H1 (cell line): Measurements from ENCODE around the gene THRB. TPM values are rescaled to one million over a fixed set of nuclear protein-coding genes. Genes with fewer than 3 reads are reported as not detected.

Experiments used
- CTCF ChIA-PET: fragments of 300-600 bp; sonication (Branson Sonifier 250); formaldehyde crosslinking; loops from one replicate; lab custom pipeline; 2021; ENCODE audit not compliant: partially characterized antibody; lab: Charles Lee
- POLR2A ChIA-PET: fragments of 300-600 bp; sonication (Branson Sonifier 250); formaldehyde crosslinking; loops from one replicate; lab custom pipeline; 2021; ENCODE audit warnings: inconsistent platforms; ENCODE audit not compliant: partially characterized antibody; lab: Charles Lee
- DNase-seq, 2 experiments: peaks; one replicate each; pipeline versions ENCODE4 v3.0.0 to v3.0.0-alpha.2; 2010 to 2022; ENCODE audit warnings: low spot score in 2 of 2, low read depth in 1 of 2, mixed read lengths in 1 of 2
- FAIRE-seq: peaks from 2 replicates; lab custom pipeline; 2011; peaks lifted over from hg19 to GRCh38; lab: Jason Lieb, UNC
- H2AFZ ChIP-seq: 2 replicates; pipeline ENCODE4 v1.8.1; 2012; ENCODE audit warnings: low read length, inconsistent platforms
- H2AK5ac ChIP-seq: 2 replicates; pipeline ENCODE4 v1.6.1; 2013; ENCODE audit warnings: low read depth, low read length
- H2BK120ac ChIP-seq: replicated peaks from 2 replicates; pipeline ENCODE3; 2013; ENCODE audit warnings: low read depth, low read length, inconsistent platforms
- H2BK12ac ChIP-seq: 2 replicates; pipeline ENCODE4 v1.6.1; 2013; ENCODE audit warnings: low read depth, low read length
- H2BK15ac ChIP-seq: 2 replicates; pipeline ENCODE4 v1.6.1; 2013; ENCODE audit warnings: low read length
- H2BK20ac ChIP-seq: 2 replicates; pipeline ENCODE4 v1.6.1; 2013; ENCODE audit warnings: low read length
- H2BK5ac ChIP-seq: 2 replicates; pipeline ENCODE4 v1.6.1; 2013; ENCODE audit warnings: low read depth, low read length
- H3K14ac ChIP-seq: 2 replicates; pipeline ENCODE4 v1.6.1; 2013; ENCODE audit warnings: inconsistent platforms; ENCODE audit not compliant: insufficient read length
- H3K18ac ChIP-seq: 2 replicates; pipeline ENCODE4 v1.6.1; 2013; ENCODE audit warnings: low read length; ENCODE audit errors: extremely low read depth
- H3K23ac ChIP-seq: 2 replicates; pipeline ENCODE4 v1.6.1; 2013; ENCODE audit warnings: inconsistent platforms; ENCODE audit not compliant: insufficient read length
- H3K23me2 ChIP-seq: 2 replicates; pipeline ENCODE4 v1.6.1; 2013; ENCODE audit warnings: low read depth, low read length
- H3K27ac ChIP-seq: 2 replicates; pipeline ENCODE4 v1.6.1; 2011; ENCODE audit warnings: low read depth, low read length, inconsistent platforms
- H3K27me3 ChIP-seq, 4 experiments: replicated peaks in 1 of 4; 1 replicate in 1 of 4; 2 replicates in 3 of 4; pipeline versions ENCODE4 v1.6.1 to v1.8.1; 2011 to 2013; ENCODE audit warnings: low read length in 3 of 4, mild to moderate bottlenecking in 3 of 4, inconsistent platforms in 2 of 4, mixed read lengths in 2 of 4, moderate library complexity in 1 of 4; ENCODE audit not compliant: control insufficient read depth in 3 of 4, insufficient read depth in 3 of 4; ENCODE audit errors: extremely low read depth in 1 of 4
- H3K36me3 ChIP-seq, 4 experiments: 2 replicates each; pipeline versions ENCODE4 v1.6.1 to v1.8.1; 2011 to 2013; ENCODE audit warnings: mild to moderate bottlenecking in 4 of 4, low read length in 3 of 4, moderate library complexity in 2 of 4, control low read depth in 1 of 4, inconsistent platforms in 1 of 4; ENCODE audit not compliant: insufficient read depth in 4 of 4, control insufficient read depth in 2 of 4
- H3K4ac ChIP-seq: replicated peaks from 2 replicates; pipeline ENCODE3; 2013; ENCODE audit warnings: low read length, low read depth, mixed read lengths, inconsistent platforms; ENCODE audit not compliant: insufficient read length
- H3K4me1 ChIP-seq, 4 experiments: replicated peaks in 1 of 4; 1 replicate in 1 of 4; 2 replicates in 3 of 4; pipeline versions ENCODE4 v1.6.1 to v1.8.1; 2011 to 2013; ENCODE audit warnings: low read length in 3 of 4, inconsistent platforms in 2 of 4, mixed read lengths in 1 of 4; ENCODE audit not compliant: insufficient read depth in 4 of 4, control insufficient read depth in 3 of 4
- H3K4me2 ChIP-seq, 2 experiments: 2 replicates each; pipeline versions ENCODE4 v1.6.1 to v1.8.1; 2011 to 2013; ENCODE audit warnings: low read depth in 2 of 2, low read length in 2 of 2, control low read depth in 1 of 2, inconsistent platforms in 1 of 2, mild to moderate bottlenecking in 1 of 2; ENCODE audit not compliant: insufficient read depth in 1 of 2
- H3K4me3 ChIP-seq, 4 experiments: fragments of 200-600, 300-600 bp in 1 of 4; sonication (generic), shearing (Covaris generic), sonication (Bioruptor Twin) in 1 of 4; 2 replicates each; pipeline versions ENCODE4 v1.5.1 to v1.8.1; 2011 to 2016; ENCODE audit warnings: low read length in 4 of 4, low read depth in 3 of 4, control low read depth in 2 of 4, inconsistent platforms in 2 of 4, mild to moderate bottlenecking in 2 of 4, mixed read lengths in 1 of 4, moderate library complexity in 1 of 4; ENCODE audit not compliant: insufficient read depth in 2 of 4; ENCODE audit errors: extremely low read depth in 1 of 4
- H3K56ac ChIP-seq: replicated peaks from 2 replicates; pipeline ENCODE3; 2013; ENCODE audit warnings: low read depth, mild to moderate bottlenecking, mixed read lengths, low read length, inconsistent platforms; ENCODE audit not compliant: insufficient read length
- H3K79me1 ChIP-seq: 2 replicates; pipeline ENCODE4 v1.6.1; 2013; ENCODE audit warnings: low read depth, low read length, control low read depth
- H3K79me2 ChIP-seq, 2 experiments: 2 replicates each; pipeline versions ENCODE4 v1.6.1 to v1.8.1; 2012 to 2013; ENCODE audit warnings: low read length in 2 of 2, mild to moderate bottlenecking in 2 of 2, inconsistent platforms in 1 of 2; ENCODE audit not compliant: insufficient read depth in 2 of 2, control insufficient read depth in 1 of 2
- H3K9ac ChIP-seq, 4 experiments: replicated peaks in 1 of 4; 1 replicate in 1 of 4; 2 replicates in 3 of 4; pipeline versions ENCODE4 v1.6.1 to v1.8.1; 2011 to 2013; ENCODE audit warnings: low read depth in 3 of 4, low read length in 3 of 4, control low read depth in 2 of 4, mild to moderate bottlenecking in 2 of 4, moderate library complexity in 2 of 4, inconsistent platforms in 1 of 4; ENCODE audit errors: extremely low read depth in 1 of 4
- H3K9me3 ChIP-seq, 2 experiments: 2 replicates each; pipeline versions ENCODE4 v1.6.1 to v1.8.1; 2012 to 2013; ENCODE audit warnings: mild to moderate bottlenecking in 2 of 2, moderate library complexity in 2 of 2, control low read depth in 1 of 2, inconsistent platforms in 1 of 2, low read depth in 1 of 2, low read length in 1 of 2, mixed read lengths in 1 of 2; ENCODE audit not compliant: insufficient read depth in 2 of 2
- H4K20me1 ChIP-seq, 2 experiments: replicated peaks in 1 of 2; 2 replicates each; pipeline versions ENCODE3 to v1.8.1; 2011 to 2013; ENCODE audit warnings: inconsistent platforms in 2 of 2, low read length in 2 of 2, mild to moderate bottlenecking in 1 of 2; ENCODE audit not compliant: insufficient read depth in 2 of 2, control insufficient read depth in 1 of 2
- H4K5ac ChIP-seq: 2 replicates; pipeline ENCODE4 v1.6.1; 2013; ENCODE audit warnings: low read length, low read depth, mixed read lengths, inconsistent platforms; ENCODE audit not compliant: insufficient read length
- H4K8ac ChIP-seq: 2 replicates; pipeline ENCODE4 v1.8.0; 2013; ENCODE audit warnings: mild to moderate bottlenecking, moderate library complexity, low read length, inconsistent platforms; ENCODE audit not compliant: insufficient read depth; ENCODE audit errors: extremely low read depth
- H4K91ac ChIP-seq: replicated peaks from 2 replicates; pipeline ENCODE3; 2013; ENCODE audit warnings: low read length, mixed read lengths, inconsistent platforms; ENCODE audit not compliant: insufficient read length
- CTBP2 ChIP-seq: IDR thresholded peaks from 2 replicates; pipeline ENCODE4 v1.7.0; 2011; ENCODE audit warnings: borderline replicate concordance, mild to moderate bottlenecking, moderate library complexity, mixed read lengths, low read length; ENCODE audit not compliant: insufficient read depth, insufficient read length
- FOSL1 ChIP-seq: IDR thresholded peaks from 2 replicates; pipeline ENCODE4 v1.6.1; 2011; ENCODE audit warnings: mild to moderate bottlenecking, low read depth, low read length, moderate library complexity; ENCODE audit not compliant: insufficient read depth
- RBBP5 ChIP-seq: IDR thresholded peaks from 2 replicates; pipeline ENCODE4 v1.7.1; 2012; ENCODE audit warnings: low read depth, mild to moderate bottlenecking, inconsistent platforms, low read length, moderate library complexity, borderline replicate concordance
- SRF ChIP-seq: IDR thresholded peaks from 2 replicates; pipeline ENCODE4 v1.6.1; 2011; ENCODE audit warnings: mild to moderate bottlenecking, low read depth, low read length, moderate library complexity
- polyA plus RNA-seq, 7 experiments: library from polyadenylated mRNA; depleted of rRNA in 3 of 7; stranded (reverse) in 5 of 7; unstranded in 2 of 7; fragments of >200 nt in 5 of 7; fragments of 200-250 nt in 2 of 7; gene quantifications; 1 replicate in 5 of 7; 2 replicates in 1 of 7; 4 replicates in 1 of 7; pipeline versions ENCODE4 v1.2.1 to v1.2.3, GENCODE V29; 2011 to 2013; ENCODE audit warnings: missing spikeins in 2 of 7, mixed read lengths in 2 of 7
- total RNA-seq: library from RNA; stranded (reverse); fragmentation: NEBNext Ultra II Directional; extraction: Animal tissue kit (Norgen Biotek cat#: 25700); gene quantifications from 2 replicates; pipeline ENCODE4 v1.2.1, GENCODE V29; 2021

Gene THRB
- total and polyA plus RNA-seq, 2 of the 8 experiments (the other 6 are each of a cell fraction or from before 2014, with no cell fraction given), result 0.98 to 3.9 TPM

DNA sequence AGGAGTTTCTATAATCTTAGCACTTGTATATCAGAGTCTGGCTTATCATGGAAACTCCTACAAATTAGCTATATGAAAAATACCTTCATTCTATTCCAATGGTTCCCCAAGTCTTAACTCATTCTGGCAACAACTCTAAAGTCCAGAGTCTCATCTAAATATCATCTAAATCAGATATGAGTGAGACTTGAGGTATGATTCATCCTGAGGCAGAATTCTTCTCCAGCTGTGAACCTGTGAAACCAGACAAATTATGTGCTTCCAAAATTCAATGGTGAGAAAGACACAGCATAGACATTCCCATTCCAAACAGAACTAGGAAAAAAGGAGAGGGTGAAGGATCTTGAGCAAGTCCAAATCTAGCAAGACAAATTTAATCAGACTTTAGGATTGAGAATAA, 138.8 kb downstream of the THRB start:
- TF ChIP-seq SRF (no peak), RBBP5 (no peak), CTBP2 (no peak), FOSL1 (no peak)
- no peak for DNase-seq
- no peak overlapping the region for H3K4ac ChIP-seq
- H2AFZ ChIP-seq, result no peak overlapping the region
- H3K9me3 ChIP-seq, result no peaks in the 10 kb centered on the region
- H2BK20ac ChIP-seq, result no peak overlapping the region
- no peak overlapping the region for H3K56ac ChIP-seq
- no peak overlapping the region for H3K23ac ChIP-seq
- ChIA-PET CTCF (no interaction called here), POLR2A (no interaction called here)
- no peak overlapping the region for H4K91ac ChIP-seq
- peaks cover 0 to 10% (median 0%) of the 10 kb centered on the region in 4 experiments; a peak in 2 of 7 replicates for H3K4me1 ChIP-seq
- no peaks in the 10 kb centered on the region for H3K36me3 ChIP-seq
- H4K5ac ChIP-seq, result no peak overlapping the region
- H2BK15ac ChIP-seq, result no peak overlapping the region
- no peaks in the 10 kb centered on the region for H3K23me2 ChIP-seq
- H3K4me3 ChIP-seq, result no peak overlapping the region
- no peak overlapping the region for H3K27ac ChIP-seq
- no peak for FAIRE-seq
- H3K14ac ChIP-seq, result no peak overlapping the region
- no peaks in the 10 kb centered on the region for H3K79me2 ChIP-seq
- no peak overlapping the region for H3K9ac ChIP-seq
- no peak overlapping the region for H2BK120ac ChIP-seq
- no peaks in the 10 kb centered on the region for H3K79me1 ChIP-seq
- no peaks in the 10 kb centered on the region for H4K20me1 ChIP-seq
- no peak overlapping the region for H3K4me2 ChIP-seq
- no peak overlapping the region for H3K18ac ChIP-seq
- H2AK5ac ChIP-seq, result no peak overlapping the region
- H3K27me3 ChIP-seq, result no peaks in the 10 kb centered on the region
- no peak overlapping the region for H2BK12ac ChIP-seq
- H2BK5ac ChIP-seq, result no peak overlapping the region
- no peak overlapping the region for H4K8ac ChIP-seq
